OCI-LY3 (cell line): ENCODE data around the gene ERG.

Source experiments
- H2AFZ ChIP-seq: fragments of 200-600, 300-600 bp; shearing (Covaris generic); 2 replicates; pipeline ENCODE4 v1.6.0; 2014; ENCODE audit warnings: antibody characterized with exemption, low read depth, low read length
- H3K27ac ChIP-seq: fragments of 200-600, 300-600 bp; sonication (generic); 2 replicates; pipeline ENCODE4 v1.5.1; 2014; ENCODE audit warnings: mild to moderate bottlenecking, low read length, moderate library complexity, mixed read lengths
- H3K27me3 ChIP-seq: fragments of 200-600, 300-600 bp; sonication (generic); 2 replicates; pipeline ENCODE4 v1.6.1; 2014; ENCODE audit warnings: low read depth, low read length, mixed read lengths
- H3K36me3 ChIP-seq: fragments of 200-600, 300-600 bp; sonication (generic); replicated peaks from 2 replicates; pipeline ENCODE3; 2014; ENCODE audit warnings: low read depth, low read length, mixed read lengths
- H3K4me1 ChIP-seq: fragments of 300-600, 200-600 bp; sonication (generic); 2 replicates; pipeline ENCODE4 v1.6.1; 2014; ENCODE audit warnings: low read length, mixed read lengths
- H3K4me2 ChIP-seq: fragments of 200-600, 300-600 bp; sonication (generic); 2 replicates; pipeline ENCODE4 v1.6.1; 2014; ENCODE audit warnings: low read length, mixed read lengths
- H3K4me3 ChIP-seq: fragments of 300-600, 200-600 bp; sonication (generic); 2 replicates; pipeline ENCODE4 v1.5.1; 2014; ENCODE audit warnings: antibody characterized with exemption, mild to moderate bottlenecking, low read length, moderate library complexity
- H3K79me2 ChIP-seq: fragments of 300-600, 200-600 bp; shearing (Covaris generic); 2 replicates; pipeline ENCODE4 v1.6.1; 2014; ENCODE audit warnings: mild to moderate bottlenecking, low read length, mixed read lengths
- H3K9ac ChIP-seq: fragments of 300-600, 200-600 bp; shearing (Covaris generic); 2 replicates; pipeline ENCODE4 v1.6.0; 2014; ENCODE audit warnings: mild to moderate bottlenecking, low read length, moderate library complexity
- H3K9me3 ChIP-seq: fragments of 200-600, 300-600 bp; shearing (Covaris generic); 2 replicates; pipeline ENCODE4 v1.6.1; 2014; ENCODE audit warnings: low read length, mixed read lengths; ENCODE audit not compliant: insufficient read depth
- H4K20me1 ChIP-seq: fragments of 200-600, 300-600 bp; sonication (generic); 2 replicates; pipeline ENCODE4 v1.6.1; 2016; ENCODE audit warnings: low read length, mixed read lengths; ENCODE audit not compliant: insufficient read depth
- EZH2phosphoT487 ChIP-seq: fragments of 200-600 bp; shearing (Covaris generic); IDR thresholded peaks from 2 replicates; pipeline ENCODE4 v1.6.1; 2018; ENCODE audit warnings: antibody characterized with exemption, mixed run types, low read depth
- TF ChIP-seq, protein P1 (sequence below): fragments of 200-600, 300-600 bp; sonication (generic); IDR thresholded peaks from 2 replicates; pipeline ENCODE4 v1.5.1; 2014; ENCODE audit warnings: antibody characterized with exemption, low read length, low read depth

The ERG gene

GRCh38 chr21:38377165-38378088 lies 120.8 kb downstream of the ERG start:
- Histone ChIP-seq H3K4me3 (no peak overlapping the region), H3K9ac (no peak overlapping the region), H3K79me2 (no peaks in the 10 kb centered on the region), H3K4me2 (no peak overlapping the region), H3K4me1 (no peaks in the 10 kb centered on the region), H3K27ac (no peak overlapping the region), H2AFZ (no peak overlapping the region), H4K20me1 (no peaks in the 10 kb centered on the region), H3K36me3 (no peaks in the 10 kb centered on the region), H3K9me3 (no peaks in the 10 kb centered on the region), H3K27me3 (no peaks in the 10 kb centered on the region)
- no peak for TF ChIP-seq EZH2phosphoT487
- TF ChIP-seq, protein P1, sequence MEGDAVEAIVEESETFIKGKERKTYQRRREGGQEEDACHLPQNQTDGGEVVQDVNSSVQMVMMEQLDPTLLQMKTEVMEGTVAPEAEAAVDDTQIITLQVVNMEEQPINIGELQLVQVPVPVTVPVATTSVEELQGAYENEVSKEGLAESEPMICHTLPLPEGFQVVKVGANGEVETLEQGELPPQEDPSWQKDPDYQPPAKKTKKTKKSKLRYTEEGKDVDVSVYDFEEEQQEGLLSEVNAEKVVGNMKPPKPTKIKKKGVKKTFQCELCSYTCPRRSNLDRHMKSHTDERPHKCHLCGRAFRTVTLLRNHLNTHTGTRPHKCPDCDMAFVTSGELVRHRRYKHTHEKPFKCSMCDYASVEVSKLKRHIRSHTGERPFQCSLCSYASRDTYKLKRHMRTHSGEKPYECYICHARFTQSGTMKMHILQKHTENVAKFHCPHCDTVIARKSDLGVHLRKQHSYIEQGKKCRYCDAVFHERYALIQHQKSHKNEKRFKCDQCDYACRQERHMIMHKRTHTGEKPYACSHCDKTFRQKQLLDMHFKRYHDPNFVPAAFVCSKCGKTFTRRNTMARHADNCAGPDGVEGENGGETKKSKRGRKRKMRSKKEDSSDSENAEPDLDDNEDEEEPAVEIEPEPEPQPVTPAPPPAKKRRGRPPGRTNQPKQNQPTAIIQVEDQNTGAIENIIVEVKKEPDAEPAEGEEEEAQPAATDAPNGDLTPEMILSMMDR, result no peak

DNA sequence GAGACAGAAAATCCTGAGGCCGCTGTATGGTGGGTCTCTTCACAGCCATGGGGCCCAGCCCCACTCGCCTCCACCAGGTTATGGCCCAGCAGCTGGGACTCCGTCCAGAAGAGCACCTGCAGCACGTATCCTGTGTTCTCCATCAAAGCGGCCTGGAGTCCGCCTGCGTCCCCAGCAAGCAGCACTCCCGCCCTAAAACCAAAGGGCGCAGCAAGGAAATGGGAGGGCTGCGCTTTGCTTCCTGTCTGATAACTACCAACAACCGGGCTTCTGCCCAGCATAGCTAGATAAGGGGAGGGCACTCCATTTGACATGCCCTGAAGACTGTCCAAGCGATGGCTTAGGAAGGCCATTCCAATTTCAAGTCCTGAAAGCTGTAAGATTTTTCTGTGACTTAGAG lies 121.6 kb downstream of the ERG start:
- no peak overlapping the region for H3K4me3 ChIP-seq
- no peaks in the 10 kb centered on the region for H3K4me1 ChIP-seq
- no peak overlapping the region for H3K27ac ChIP-seq
- H3K4me2 ChIP-seq, result no peak overlapping the region
- no peaks in the 10 kb centered on the region for H3K79me2 ChIP-seq
- no peaks in the 10 kb centered on the region for H3K36me3 ChIP-seq
- H2AFZ ChIP-seq, result no peak overlapping the region
- H3K9me3 ChIP-seq, result no peaks in the 10 kb centered on the region
- TF ChIP-seq EZH2phosphoT487, result no peak
- TF ChIP-seq, protein P1, result no peak
- H3K9ac ChIP-seq, result no peak overlapping the region
- no peaks in the 10 kb centered on the region for H4K20me1 ChIP-seq
- H3K27me3 ChIP-seq, result no peaks in the 10 kb centered on the region

DNA sequence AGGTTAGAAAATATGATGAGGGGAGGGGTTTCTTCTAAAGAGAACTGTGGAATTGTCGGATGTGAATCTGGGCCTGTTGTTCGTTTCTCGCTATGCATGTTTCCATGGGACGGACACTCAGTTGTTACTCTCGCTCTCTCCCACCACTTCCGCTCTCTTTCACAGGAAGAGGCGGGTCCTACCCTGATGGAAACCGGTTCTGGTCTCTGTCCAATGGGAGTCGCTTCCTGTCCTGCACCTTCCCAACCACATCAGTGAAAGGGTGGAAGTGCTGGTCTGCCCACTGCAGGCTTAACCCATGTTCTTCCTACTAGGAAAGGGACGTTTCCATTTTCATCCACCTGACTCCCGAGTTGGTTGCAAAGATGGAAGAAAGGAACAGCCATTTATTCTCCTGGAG lies 122.0 kb downstream of the ERG start:
- H3K4me2 ChIP-seq, result no peak overlapping the region
- no peaks in the 10 kb centered on the region for H3K36me3 ChIP-seq
- H3K27me3 ChIP-seq, result no peaks in the 10 kb centered on the region
- H3K9me3 ChIP-seq, result no peaks in the 10 kb centered on the region
- H3K4me1 ChIP-seq, result no peaks in the 10 kb centered on the region
- no peak overlapping the region for H3K27ac ChIP-seq
- no peak overlapping the region for H3K4me3 ChIP-seq
- H3K79me2 ChIP-seq, result no peaks in the 10 kb centered on the region
- TF ChIP-seq, protein P1, result no peak
- no peak for TF ChIP-seq EZH2phosphoT487
- H4K20me1 ChIP-seq, result no peaks in the 10 kb centered on the region
- H2AFZ ChIP-seq, result no peak overlapping the region
- H3K9ac ChIP-seq, result no peak overlapping the region

GRCh38 chr21:38367646-38368045 lies 130.6 kb downstream of the ERG start:
- TF ChIP-seq EZH2phosphoT487, result no peak
- TF ChIP-seq, protein P1, result no peak
- Histone ChIP-seq H3K4me2 (no peak overlapping the region), H3K27ac (no peak overlapping the region), H3K9me3 (no peaks in the 10 kb centered on the region), H3K36me3 (no peaks in the 10 kb centered on the region), H3K4me1 (no peaks in the 10 kb centered on the region), H3K27me3 (no peaks in the 10 kb centered on the region), H2AFZ (no peak overlapping the region), H4K20me1 (no peaks in the 10 kb centered on the region), H3K79me2 (no peaks in the 10 kb centered on the region), H3K9ac (no peak overlapping the region), H3K4me3 (no peak overlapping the region)
